ENCODE measurements around the gene COL8A1.

COL8A1 gene

DNA sequence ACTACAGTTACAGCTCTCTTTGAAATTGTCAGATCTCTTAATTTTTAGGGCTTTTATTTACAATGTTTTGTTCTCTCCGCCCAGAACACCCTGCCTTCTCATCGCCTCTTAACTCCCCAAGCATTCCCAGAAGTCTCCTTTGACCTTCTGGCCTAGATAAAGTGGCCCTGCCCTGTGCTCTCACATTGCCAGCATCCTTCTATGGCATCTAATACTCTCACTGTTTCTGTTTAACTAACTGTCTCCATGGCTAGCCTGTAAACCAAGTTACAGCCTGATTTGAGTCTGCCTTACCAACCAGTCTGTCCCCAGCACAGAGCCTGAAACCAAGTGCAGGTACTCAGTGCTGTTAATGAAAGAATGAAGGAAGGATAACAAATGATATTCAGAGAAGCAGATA is 19.9 kb downstream of the COL8A1 start:
- no peak for DNase-seq (ENCODE audit: low read depth)
- H3K4me3 ChIP-seq (ENCODE audit: low read length) = no peak overlapping the region
- TF ChIP-seq, protein P1, sequence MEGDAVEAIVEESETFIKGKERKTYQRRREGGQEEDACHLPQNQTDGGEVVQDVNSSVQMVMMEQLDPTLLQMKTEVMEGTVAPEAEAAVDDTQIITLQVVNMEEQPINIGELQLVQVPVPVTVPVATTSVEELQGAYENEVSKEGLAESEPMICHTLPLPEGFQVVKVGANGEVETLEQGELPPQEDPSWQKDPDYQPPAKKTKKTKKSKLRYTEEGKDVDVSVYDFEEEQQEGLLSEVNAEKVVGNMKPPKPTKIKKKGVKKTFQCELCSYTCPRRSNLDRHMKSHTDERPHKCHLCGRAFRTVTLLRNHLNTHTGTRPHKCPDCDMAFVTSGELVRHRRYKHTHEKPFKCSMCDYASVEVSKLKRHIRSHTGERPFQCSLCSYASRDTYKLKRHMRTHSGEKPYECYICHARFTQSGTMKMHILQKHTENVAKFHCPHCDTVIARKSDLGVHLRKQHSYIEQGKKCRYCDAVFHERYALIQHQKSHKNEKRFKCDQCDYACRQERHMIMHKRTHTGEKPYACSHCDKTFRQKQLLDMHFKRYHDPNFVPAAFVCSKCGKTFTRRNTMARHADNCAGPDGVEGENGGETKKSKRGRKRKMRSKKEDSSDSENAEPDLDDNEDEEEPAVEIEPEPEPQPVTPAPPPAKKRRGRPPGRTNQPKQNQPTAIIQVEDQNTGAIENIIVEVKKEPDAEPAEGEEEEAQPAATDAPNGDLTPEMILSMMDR (conservative IDR thresholded peaks at IDR 0.05; ENCODE audit: low read length) = no peak

DNA sequence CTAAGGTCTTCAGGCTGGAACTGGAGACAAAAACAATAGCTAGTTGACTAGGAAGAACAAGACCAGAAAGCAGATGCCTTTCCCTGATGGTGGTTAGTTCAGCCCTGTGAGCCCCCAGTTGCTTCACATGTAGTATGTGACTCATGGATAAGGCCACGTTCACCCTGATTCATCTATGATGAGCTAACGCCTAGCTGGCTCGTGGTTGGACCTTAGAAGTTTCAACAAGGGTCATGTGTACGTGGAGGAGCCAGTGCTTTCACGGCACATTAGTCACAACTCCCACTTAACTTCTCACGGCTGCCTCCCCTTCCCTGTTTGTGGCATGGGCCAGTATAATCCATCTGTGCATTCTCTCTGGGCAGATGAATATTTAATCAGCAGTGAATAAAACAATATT is 20.6 kb downstream of the COL8A1 start:
- peak; percentile 99 for DNase-seq (ENCODE audit: low read depth)
- no peak overlapping the region for H3K4me3 ChIP-seq (ENCODE audit: low read length)
- TF ChIP-seq, protein P1 (conservative IDR thresholded peaks at IDR 0.05; ENCODE audit: low read length) = no peak

DNA sequence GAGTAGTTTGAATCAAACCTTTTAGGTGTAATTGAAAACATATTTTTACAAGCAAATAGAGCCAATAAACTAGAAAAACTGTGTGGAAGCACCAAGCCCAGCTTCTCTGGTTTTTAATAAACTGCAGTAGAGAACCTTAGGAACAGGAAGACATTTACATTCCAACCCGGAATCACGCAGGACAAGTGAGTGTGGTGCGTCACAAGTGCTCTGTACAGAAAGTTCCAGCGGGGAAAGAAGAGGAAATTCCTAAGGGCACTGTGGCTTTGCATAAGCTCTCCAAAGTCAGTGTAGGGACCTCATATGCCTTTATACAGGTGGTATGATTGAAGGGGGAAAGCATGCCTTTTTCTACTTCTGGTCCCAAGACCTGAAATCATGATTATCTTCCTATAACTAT is 21.6 kb downstream of the COL8A1 start:
- TF ChIP-seq, protein P1 (conservative IDR thresholded peaks at IDR 0.05; ENCODE audit: low read length) = no peak
- DNase-seq (ENCODE audit: low read depth) = peak; percentile 80
- no peak overlapping the region for H3K4me3 ChIP-seq (ENCODE audit: low read length)

DNA sequence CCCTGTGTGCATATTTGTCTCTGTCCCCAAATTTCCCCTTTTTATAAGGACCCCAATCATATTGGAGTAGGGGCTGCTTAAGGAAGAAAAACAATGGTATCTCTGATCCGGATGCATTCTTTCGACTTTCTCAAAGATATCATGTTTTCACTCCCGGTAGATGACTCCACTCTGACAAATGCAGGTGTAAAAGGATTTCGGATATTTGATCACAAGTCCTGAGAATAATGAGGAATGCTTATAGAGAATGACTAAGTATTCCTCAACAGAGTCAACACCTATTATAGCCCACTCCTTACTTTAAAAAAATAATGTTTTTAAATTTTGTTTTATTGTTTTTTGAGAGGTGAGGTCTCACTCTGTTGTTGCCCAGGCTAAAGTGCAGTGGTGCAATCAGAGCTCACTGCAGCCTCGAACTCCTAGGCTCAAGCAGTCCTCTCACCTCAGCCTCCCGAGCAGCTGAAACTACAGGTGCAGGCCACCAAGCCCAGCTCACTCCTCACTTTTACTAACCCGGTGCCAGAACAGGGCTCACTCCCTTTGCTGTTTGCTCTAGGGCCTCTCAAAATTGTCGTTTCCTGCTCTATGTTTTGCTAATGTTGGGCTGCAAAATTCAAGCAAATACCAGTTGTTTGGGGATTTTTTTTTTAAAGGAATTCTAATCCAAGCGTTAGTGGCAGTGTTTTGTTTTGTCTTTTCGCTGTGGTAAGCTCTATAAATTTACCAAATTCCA is 24.6 kb downstream of the COL8A1 start:
- TF ChIP-seq, protein P1 (conservative IDR thresholded peaks at IDR 0.05; ENCODE audit: low read length) = no peak
- no peak for DNase-seq (ENCODE audit: low read depth)
- no peak overlapping the region for H3K4me3 ChIP-seq (ENCODE audit: low read length)

DNA sequence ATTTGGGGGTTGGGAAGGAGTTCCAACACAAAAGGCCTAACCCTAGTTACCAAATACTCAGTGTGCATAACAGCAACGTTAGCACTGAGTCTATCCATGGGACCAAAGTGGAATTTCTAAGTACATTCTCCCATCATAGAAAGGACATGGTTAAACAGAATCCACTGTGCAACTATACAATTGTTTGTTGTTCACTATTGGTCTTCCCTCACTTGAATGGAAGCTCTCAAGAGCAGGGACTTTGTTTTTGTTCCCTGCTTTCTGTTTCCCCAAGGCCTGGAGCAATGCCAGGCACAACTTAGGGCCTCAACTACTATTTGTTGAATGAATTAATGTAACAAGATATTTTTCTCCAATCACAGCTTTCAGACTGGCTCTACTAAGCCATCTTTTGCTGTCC is 25.6 kb downstream of the COL8A1 start:
- TF ChIP-seq, protein P1 (conservative IDR thresholded peaks at IDR 0.05; ENCODE audit: low read length) = no peak
- H3K4me3 ChIP-seq (ENCODE audit: low read length) = no peak overlapping the region
- no peak for DNase-seq (ENCODE audit: low read depth)

DNA sequence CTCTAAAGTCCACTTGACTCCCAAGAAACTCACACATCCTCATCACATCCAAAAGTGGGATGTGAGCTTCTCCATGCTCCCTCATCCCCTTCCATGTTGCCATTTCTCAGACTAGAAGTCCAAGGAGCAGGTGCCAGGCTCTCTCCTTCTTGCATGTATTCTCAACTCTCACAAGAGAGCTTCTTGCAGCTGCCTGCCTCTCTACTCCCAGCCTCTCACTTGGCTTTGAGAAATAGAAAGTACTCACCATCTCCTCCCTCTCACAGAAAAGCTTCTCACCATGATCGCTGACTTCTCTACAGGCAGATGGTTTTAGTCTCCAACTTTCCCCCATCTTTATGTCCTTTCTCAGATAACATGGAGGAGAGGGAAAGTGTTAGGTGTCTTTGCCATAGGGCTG is 26.6 kb downstream of the COL8A1 start:
- H3K4me3 ChIP-seq (ENCODE audit: low read length) = no peak overlapping the region
- TF ChIP-seq, protein P1 (conservative IDR thresholded peaks at IDR 0.05; ENCODE audit: low read length) = no peak
- DNase-seq (ENCODE audit: low read depth) = no peak

DNA sequence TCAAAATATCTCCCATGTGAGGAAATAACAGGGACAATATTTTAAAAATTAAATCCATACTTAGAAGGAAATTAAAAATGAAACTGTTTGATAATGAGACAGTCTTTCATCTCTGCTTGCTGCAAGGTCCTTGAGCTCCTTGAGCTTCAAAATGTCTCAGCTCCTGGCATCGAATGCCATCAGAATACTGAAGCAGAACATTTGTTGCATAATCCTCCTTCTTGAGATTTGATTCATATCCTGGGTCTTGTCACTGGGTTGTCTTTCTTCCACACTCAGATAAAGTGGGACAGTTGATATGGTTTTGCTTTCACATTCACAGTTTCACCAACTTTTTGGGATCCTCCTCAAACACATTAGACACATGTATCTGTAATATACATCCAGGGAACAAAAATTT is 27.8 kb downstream of the COL8A1 start:
- H3K4me3 ChIP-seq (ENCODE audit: low read length) = no peak overlapping the region
- TF ChIP-seq, protein P1 (conservative IDR thresholded peaks at IDR 0.05; ENCODE audit: low read length) = no peak
- no peak for DNase-seq (ENCODE audit: low read depth)
